ENCODE data around the gene GAA.

Gene GAA

DNA sequence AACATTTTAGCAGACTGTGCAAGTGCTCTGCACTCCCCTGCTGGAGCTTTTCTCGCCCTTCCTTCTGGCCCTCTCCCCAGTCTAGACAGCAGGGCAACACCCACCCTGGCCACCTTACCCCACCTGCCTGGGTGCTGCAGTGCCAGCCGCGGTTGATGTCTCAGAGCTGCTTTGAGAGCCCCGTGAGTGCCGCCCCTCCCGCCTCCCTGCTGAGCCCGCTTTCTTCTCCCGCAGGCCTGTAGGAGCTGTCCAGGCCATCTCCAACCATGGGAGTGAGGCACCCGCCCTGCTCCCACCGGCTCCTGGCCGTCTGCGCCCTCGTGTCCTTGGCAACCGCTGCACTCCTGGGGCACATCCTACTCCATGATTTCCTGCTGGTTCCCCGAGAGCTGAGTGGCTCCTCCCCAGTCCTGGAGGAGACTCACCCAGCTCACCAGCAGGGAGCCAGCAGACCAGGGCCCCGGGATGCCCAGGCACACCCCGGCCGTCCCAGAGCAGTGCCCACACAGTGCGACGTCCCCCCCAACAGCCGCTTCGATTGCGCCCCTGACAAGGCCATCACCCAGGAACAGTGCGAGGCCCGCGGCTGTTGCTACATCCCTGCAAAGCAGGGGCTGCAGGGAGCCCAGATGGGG is 3.1 kb downstream of the GAA start:
- DNase-seq, result no peak

DNA sequence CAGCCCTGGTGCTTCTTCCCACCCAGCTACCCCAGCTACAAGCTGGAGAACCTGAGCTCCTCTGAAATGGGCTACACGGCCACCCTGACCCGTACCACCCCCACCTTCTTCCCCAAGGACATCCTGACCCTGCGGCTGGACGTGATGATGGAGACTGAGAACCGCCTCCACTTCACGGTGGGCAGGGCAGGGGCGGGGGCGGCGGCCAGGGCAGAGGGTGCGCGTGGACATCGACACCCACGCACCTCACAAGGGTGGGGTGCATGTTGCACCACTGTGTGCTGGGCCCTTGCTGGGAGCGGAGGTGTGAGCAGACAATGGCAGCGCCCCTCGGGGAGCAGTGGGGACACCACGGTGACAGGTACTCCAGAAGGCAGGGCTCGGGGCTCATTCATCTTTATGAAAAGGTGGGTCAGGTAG is 3.6 kb downstream of the GAA start:
- DNase-seq, result no peak

DNA sequence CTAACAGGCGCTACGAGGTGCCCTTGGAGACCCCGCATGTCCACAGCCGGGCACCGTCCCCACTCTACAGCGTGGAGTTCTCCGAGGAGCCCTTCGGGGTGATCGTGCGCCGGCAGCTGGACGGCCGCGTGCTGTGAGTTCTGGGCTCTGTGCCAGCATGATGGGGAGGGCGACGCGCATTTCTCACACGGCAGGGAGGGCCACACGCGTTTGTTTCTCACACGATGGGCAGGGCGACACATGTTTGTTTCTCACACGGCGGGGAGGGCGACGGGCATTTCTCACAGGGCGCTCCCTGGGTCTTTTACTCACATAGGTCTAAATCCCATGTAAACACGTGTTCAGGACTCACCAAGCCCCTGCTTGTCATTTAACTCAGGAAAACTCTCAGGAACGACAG is 4.4 kb downstream of the GAA start:
- peak in 2 of 14 donors; percentile 20 to 34 for DNase-seq

DNA sequence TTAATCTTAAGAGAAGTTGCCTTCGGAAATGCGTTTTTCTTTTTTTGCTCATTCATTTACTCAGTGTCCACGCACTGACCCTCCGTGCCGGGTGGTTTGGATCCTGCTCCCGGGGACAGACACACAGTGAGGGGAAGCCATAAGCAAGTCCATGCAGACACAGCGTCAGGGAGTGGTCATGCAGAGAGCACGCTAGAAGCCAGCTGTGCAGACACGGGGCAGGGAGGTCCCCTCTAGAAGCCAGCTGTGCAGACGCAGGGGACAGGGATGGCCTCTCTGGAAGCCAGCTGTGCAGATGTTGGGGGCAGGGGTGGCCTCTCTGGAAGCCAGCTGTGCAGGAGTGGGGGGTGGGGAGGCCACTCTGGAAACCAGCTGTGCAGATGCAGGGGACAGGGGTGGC is 4.8 kb downstream of the GAA start:
- no peak for DNase-seq

DNA sequence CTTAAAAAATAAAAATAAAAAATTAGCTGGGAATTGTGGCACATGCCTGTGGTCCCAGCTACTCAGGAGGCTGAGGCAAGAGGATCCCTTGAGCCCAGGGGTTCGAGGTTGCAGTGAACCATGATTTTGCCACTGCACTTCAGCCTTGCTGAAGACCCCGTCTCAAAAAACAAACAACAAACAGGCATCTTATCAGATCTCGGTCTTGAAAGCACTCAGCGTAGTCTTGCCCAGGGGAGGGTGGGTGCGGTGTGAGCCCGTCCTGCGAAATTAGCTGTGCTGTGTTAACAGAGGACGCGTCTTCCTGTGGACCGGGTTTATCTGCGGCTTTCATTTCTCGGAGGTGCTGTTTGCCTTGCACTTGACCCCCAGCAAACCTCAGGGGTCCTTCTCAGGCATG is 5.4 kb downstream of the GAA start:
- no peak for DNase-seq

DNA sequence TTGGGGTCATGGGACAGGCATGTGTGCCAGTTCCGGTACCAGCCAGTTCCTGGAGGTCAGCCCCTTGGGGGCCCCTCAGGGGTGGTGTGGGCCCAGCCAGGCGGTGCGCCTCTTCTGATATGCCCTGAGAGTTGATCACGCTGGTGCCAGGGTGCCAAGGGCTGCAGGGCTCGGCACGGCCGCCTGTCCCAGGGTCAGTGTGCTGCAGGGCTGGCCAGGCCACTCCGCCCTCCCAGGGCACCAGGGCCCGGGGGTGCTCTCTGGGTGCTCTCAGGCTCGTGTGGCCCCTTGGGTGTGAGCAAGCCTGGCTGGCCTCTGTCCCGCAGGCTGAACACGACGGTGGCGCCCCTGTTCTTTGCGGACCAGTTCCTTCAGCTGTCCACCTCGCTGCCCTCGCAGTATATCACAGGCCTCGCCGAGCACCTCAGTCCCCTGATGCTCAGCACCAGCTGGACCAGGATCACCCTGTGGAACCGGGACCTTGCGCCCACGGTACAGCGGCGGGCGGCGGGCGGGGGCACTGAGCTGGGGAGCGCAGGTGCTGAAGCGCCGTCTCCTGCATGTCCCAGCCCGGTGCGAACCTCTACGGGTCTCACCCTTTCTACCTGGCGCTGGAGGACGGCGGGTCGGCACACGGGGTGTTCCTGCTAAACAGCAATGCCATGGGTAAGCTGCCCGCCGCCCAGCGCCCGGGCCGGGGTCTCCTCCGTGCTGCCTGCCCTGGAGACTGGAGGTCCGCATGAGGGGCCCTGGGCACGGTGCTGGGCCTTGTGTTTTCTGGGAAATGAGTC is 6.0 kb downstream of the GAA start:
- DNase-seq, result no peak

DNA sequence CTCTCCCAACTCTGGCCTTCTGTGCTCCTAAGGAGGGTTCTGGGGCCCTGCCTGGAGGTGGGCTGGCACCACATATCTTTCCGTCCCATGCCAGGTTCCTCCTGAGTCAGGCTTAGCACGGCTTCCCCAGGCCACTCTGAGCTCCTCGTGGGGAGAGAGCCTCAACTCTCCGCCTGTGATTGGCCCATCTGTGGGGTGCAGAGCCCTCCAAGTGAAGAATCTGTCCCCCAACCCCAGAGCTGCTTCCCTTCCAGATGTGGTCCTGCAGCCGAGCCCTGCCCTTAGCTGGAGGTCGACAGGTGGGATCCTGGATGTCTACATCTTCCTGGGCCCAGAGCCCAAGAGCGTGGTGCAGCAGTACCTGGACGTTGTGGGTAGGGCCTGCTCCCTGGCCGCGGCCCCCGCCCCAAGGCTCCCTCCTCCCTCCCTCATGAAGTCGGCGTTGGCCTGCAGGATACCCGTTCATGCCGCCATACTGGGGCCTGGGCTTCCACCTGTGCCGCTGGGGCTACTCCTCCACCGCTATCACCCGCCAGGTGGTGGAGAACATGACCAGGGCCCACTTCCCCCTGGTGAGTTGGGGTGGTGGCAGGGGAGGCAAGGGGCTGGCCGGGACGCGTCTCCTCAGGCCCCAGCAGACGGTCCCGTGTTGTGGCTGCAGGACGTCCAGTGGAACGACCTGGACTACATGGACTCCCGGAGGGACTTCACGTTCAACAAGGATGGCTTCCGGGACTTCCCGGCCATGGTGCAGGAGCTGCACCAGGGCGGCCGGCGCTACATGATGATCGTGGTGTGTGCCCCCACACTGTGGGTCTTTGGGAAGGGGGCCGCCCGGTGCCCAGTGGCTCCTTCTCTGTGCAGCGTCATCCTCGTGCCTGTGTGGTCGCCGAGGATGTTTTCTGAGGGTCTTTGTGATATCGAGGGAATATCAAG is 6.9 kb downstream of the GAA start:
- no peak for DNase-seq

DNA sequence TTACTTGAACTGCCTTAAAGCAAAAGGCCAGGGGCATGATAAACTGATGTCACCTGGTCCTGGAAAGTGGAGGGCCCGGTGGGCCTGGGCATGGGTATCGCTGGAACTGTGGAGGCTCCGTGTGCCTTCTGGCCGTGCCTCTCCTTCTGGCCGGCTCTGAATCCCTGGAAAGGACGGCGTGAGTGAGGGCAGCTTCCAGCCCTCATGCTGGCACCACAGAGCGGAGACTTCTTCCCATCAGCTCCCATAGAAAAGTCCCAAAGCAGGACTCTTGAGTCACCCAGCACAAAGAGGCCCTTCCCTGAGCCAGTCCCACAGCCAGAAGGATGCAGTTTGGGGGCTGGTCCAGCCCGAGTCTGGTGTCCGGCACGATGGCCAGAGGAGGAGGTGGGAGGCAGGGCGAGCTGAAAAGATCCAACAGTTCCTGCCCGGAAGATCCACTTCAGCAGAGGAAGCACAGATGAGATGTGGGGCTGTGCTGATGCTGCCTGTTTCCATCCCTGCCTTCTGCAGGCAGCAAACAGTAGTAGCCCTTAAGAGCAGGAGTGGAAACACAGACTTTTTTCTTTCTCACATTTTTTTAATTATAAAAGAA is 7.8 kb downstream of the GAA start:
- DNase-seq, result no peak

DNA sequence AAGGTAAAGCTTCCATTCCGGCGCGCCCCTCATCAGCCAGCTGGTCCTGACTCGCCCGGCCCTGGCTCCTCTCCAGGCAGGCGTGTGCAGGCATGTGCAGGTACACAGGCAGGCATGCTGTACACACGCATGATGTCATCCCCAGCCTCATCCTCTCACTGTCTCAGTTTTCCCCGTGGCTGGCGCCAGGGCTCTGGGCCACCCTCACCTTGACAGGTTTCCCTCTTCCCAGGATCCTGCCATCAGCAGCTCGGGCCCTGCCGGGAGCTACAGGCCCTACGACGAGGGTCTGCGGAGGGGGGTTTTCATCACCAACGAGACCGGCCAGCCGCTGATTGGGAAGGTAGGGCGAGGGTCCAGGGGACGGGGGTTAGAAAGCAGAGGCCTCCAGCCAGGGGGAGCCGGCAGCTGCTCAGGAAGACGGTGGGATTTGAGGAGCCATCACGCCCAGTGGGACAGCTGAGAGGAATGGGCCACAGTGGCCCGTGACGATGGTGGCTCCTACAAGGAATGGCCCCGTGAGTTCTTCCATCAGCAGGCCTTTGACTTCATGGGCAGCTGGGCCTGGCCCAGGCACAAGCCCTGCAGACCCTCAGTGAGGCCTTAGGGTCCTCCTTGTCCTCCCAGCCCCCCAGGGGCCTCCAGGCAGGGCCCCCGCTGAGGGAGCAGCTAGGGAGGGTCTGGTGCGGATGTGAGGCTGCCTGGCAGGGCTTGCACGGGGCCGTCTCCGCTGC is 8.5 kb downstream of the GAA start:
- no peak for DNase-seq

DNA sequence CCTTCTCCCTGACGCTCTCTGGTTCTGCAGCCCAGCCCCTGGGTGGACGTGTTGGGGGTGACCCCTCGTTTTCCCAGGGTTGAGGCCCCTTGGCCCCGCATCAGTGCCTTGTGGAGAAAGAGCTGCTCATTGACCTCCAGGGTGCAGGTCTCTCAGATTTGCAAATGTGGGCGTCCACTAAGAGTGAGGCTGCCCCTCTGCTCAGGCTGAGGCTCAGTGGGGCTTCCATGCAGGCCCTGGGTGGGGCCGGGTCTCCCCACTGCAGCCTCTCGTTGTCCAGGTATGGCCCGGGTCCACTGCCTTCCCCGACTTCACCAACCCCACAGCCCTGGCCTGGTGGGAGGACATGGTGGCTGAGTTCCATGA is 9.0 kb downstream of the GAA start:
- no peak for DNase-seq

DNA sequence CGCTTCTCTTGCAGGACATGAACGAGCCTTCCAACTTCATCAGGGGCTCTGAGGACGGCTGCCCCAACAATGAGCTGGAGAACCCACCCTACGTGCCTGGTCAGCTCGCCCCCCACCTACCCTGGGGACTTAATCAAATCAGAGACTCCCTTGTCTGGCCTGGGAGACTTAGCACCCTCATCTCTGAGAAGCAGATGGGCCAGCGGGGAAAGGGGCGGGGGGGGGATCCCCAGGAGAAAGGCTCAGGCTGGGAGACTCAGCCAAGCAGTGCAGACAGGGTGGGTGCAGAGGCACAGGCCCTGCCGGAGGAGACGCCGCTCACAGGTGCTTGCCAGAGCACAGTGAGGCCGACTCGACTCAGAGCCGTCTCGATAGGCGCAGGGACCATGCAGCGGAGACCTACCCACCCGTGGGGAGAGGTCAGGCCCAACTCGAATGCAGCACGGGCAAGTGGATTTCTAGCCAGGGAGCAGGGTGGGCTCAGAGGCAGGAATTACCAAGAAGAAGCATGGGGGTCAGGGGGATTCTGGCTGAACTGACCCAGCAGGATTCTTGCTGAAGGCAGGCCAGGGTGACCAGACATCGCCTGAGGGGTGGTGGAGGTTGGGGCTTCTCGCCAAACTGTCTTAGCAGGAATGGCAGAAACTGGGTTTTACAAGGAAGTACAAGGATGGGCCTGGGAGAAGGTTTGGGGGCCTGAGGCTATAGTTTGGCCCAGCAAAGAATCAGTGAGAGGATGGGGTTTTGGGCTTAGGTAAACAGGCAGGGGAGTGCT is 9.7 kb downstream of the GAA start:
- no peak for DNase-seq

DNA sequence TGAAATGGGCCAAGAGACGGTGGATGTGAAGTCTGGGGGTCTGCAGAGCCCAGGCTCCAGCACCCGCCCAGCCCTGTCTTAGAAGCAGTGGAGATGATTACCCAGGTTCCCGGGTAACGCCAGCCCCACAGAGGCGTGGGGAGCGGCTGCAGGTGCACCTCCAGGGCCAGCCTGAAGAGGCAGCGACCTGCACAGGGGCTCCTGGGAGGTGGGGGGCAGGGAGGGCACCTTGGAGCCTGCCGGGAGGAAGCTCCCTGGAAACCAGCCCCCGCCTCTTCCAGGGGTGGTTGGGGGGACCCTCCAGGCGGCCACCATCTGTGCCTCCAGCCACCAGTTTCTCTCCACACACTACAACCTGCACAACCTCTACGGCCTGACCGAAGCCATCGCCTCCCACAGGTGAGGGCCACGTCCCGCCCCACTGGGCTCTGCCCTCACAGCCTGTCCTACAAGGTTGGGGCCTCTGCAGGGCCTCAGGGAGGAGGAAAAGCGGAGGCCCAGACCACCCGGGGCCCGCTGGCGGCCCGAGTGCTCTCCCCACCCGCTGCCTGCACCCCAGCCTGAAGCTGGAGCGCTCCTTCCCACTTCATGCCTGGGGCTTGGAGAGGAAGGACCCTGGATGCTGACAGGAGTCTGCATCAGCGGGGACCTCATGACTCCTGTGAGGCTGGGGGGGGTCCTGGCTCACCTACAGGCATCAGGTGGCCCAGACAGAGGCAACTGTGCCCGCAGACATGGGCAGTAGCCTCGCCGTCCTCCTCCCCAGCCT is 10.5 kb downstream of the GAA start:
- DNase-seq, result no peak

DNA sequence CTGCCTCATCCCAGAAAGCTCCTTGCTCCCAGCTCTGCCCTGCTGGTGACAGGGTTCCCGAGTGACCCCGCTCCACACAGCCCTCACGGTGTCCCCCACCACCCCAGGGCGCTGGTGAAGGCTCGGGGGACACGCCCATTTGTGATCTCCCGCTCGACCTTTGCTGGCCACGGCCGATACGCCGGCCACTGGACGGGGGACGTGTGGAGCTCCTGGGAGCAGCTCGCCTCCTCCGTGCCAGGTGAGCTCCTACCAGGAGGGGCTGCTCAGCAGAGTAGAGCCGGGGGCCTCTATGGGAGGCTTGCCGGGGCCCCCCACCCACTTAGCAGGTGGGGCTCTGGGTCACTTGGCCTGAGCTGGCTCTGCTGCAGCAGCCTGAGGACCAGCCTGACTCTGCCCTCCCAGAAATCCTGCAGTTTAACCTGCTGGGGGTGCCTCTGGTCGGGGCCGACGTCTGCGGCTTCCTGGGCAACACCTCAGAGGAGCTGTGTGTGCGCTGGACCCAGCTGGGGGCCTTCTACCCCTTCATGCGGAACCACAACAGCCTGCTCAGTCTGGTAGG is 11.2 kb downstream of the GAA start:
- DNase-seq, result no peak

DNA sequence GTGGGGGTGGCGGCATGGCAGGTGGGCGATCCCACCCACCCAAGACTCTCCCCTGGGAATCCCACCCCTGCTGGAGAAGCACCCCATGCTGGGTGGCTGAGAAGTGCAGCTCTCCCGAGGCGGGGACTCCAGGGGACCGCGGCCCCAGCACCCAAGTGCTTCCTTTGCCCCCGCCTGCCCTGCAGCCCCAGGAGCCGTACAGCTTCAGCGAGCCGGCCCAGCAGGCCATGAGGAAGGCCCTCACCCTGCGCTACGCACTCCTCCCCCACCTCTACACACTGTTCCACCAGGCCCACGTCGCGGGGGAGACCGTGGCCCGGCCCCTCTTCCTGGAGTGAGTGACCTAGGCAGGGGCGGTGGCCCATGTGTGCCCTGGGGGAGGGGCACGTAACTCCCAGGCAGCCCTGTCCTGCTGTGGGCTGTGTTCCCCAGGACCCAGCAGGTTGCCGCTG is 11.7 kb downstream of the GAA start:
- DNase-seq, result no peak

DNA sequence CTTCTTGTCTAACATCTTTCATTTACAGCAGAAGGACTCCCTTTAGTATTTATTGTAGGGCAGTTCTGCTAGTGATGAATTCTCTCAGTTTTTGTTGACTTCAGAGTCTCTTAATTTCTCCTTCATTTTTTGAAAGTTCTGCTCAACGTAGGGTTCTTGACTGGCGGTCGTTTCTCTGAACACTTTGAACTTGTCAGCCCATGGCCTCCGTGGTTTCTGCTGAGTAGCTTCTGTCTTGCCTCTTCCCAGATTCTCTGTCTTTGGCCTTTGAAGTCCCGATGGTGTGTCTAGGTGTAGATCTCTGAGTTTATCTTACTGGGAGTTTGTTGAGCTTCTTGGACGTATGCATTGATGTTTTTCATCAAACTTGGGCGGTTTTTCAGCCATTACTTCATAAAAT is 13.4 kb downstream of the GAA start:
- no peak for DNase-seq

DNA sequence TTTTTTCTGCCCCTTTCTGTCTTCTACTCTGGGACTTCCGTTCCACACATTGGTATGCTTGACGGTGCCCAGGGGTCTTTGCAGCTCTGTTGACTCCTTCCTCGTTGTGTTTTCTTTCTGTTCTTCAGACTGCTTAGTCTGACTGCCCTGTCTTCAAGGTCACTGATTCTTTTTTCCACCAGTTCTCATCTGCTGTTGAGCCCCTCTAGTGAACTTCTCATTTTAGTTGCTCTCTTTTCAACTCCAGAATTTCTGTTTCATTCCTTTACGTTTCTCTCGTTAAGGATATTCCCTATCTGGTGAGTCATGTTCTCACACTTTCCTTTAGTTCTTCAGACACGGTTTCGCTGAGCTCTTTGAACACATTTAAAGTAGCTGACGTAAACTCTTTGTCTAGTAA is 13.8 kb downstream of the GAA start:
- no peak for DNase-seq

DNA sequence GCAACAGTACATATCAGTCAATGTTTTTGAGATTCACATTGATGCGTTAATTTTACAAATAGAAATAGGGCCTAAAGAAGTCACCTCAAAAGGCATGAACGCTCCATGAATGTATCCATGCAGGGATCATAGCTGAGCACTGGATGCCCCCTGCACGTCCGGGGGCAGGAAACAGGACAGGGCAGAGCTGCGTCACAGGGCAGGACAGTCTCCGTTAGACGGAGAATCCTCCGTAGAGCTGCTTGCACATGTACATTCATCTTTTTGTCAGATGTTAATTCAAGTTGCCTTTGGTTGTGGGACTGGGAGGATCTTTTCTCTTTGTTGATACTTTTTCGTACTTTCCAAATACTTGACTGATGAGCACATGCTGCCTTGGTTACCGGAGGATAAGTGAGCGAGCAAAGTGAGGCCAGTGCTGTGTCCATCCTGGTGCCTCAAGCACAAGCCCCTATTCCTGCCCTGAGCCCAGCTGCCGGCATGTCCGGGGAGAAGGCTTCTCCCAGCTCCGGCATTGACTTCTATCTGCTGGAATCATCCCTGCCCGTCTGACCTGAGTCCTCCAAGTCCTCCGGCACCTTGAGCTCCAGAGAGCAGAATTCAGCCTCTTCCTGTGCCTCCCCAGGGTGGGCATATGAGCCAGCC is 15.0 kb downstream of the GAA start:
- no peak for DNase-seq

DNA sequence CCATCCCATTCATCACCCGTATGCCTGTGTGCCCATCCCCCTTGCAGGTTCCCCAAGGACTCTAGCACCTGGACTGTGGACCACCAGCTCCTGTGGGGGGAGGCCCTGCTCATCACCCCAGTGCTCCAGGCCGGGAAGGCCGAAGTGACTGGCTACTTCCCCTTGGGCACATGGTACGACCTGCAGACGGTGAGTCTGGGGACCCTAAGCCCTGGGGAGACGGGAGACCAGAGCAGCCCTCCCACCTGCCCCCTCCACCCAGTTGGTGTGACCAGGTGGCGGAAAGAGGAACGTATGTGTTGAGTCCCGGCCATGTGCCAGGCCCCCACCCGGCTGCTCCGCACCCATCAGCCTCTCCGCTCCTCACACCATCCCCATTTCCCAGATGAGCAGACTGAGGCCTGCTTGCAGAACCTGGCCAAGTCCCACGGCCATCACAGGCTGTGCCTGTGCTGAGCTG is 15.6 kb downstream of the GAA start:
- no peak for DNase-seq

All from C1 segment of cervical spinal cord (tissue), 14 donors.